Motor neuron (in vitro differentiated cells): ENCODE measurements around the gene FAM120B. TPM values are rescaled to one million over a fixed set of nuclear protein-coding genes. Genes with fewer than 3 reads are reported as not detected.

ENCODE experiments used
- ATAC-seq, 8 experiments: fragments of 200-7000 bp; cut with Tn5 transposase; replicated peaks in 6 of 8; 2 replicates each; pipeline ENCODE4 v1.8.0; 2021; ENCODE audit warnings: mild to moderate bottlenecking in 8 of 8, moderate library complexity in 8 of 8
- H3K27ac ChIP-seq, 2 donors: fragments of 250-450 bp; sonication (Bioruptor Pico); 2 replicates each; pipeline ENCODE4 v1.9.0; 2021; ENCODE audit warnings: antibody characterized with exemption in 2 of 2, mild to moderate bottlenecking in 2 of 2, moderate library complexity in 1 of 2
- H3K4me1 ChIP-seq, 2 donors: fragments of 250-450 bp; sonication (Bioruptor Pico); replicated peaks in 1 of 2; 2 replicates each; pipeline ENCODE4 v1.6.1; 2021; ENCODE audit warnings: antibody characterized with exemption in 2 of 2, mild to moderate bottlenecking in 2 of 2, moderate library complexity in 1 of 2
- H3K4me3 ChIP-seq, 5 donors: fragments of 250-450 bp; sonication (Bioruptor Pico); 2 replicates each; pipeline ENCODE4 v1.9.0; 2021; ENCODE audit warnings: antibody characterized with exemption in 5 of 5, mild to moderate bottlenecking in 5 of 5, moderate library complexity in 4 of 5
- WGBS, 10 experiments: fragments of 450-650 bp; shearing (Covaris generic); methylation state at CpG; one replicate each; pipeline ENCODE4 v1.0.0; 2022; 5-methylcytosine and 5-hydroxymethylcytosine counted together
- in situ Hi-C, 9 experiments: fragments of 400-800 bp; cut with MboI; loops; one replicate each; pipeline ENCODE4 v1.15.0; 2021; ENCODE audit warnings: low sequenced_read_pairs in 9 of 9, low pct_unique_long_range_greater_than_20kb in 2 of 9; ENCODE audit not compliant: unreplicated experiment in 9 of 9
- total RNA-seq, 8 experiments: library from RNA; unstranded; fragments of 300-600 nt; gene quantifications; 2 replicates each; pipeline versions ENCODE4 v1.2.3 to v1.2.4, GENCODE V29; 2022

The FAM120B gene
- total RNA-seq, 8 experiments from 2014 or later = 15.9 to 35.4 (median 22.2) TPM

GRCh38 chr6:170433163-170434116 is 126.9 kb downstream of the FAM120B start:
- no peak overlapping the region for H3K27ac ChIP-seq
- in situ Hi-C loops = no loop called here
- peaks cover 7% of the 10 kb centered on the region in 2 donors for H3K4me1 ChIP-seq
- ATAC-seq = no peak
- 38 to 100% (median 67%) methylated on average over 1 to 10 of the region's 17 CpGs; no CpG with 5 or more reads in 1 of the 10 experiments for WGBS, 10 experiments
- no peak overlapping the region for H3K4me3 ChIP-seq

GRCh38 chr6:170434117-170434820 is 127.7 kb downstream of the FAM120B start:
- no peak overlapping the region for H3K4me3 ChIP-seq
- ATAC-seq = peak in 1 of 8 experiments; percentile 4
- peaks cover 11 to 12% of the 10 kb centered on the region in 2 donors for H3K4me1 ChIP-seq
- H3K27ac ChIP-seq = no peak overlapping the region
- in situ Hi-C loops = no loop called here
- WGBS, 10 experiments = 38 to 87% (median 79%) methylated on average over 1 to 11 of the region's 20 CpGs; no CpG with 5 or more reads in 4 of the 10 experiments

GRCh38 chr6:170434821-170435155 is 128.2 kb downstream of the FAM120B start:
- no peak for ATAC-seq
- H3K4me1 ChIP-seq = peaks cover 16 to 17% of the 10 kb centered on the region in 2 donors
- H3K4me3 ChIP-seq = no peak overlapping the region
- 85 to 87% methylated on average over 5 to 15 of the region's 17 CpGs; no CpG with 5 or more reads in 8 of the 10 experiments for WGBS, 10 experiments
- in situ Hi-C loops = no loop called here
- H3K27ac ChIP-seq = no peak overlapping the region

GRCh38 chr6:170435766-170436165 is 129.2 kb downstream of the FAM120B start:
- H3K27ac ChIP-seq = no peak overlapping the region
- H3K4me1 ChIP-seq = peaks cover 25 to 26% of the 10 kb centered on the region in 2 donors
- H3K4me3 ChIP-seq = no peak overlapping the region
- no peak for ATAC-seq
- in situ Hi-C loops = no loop called here
- 88% methylated on average over 1 of the region's 1 CpG; no CpG with 5 or more reads in 9 of the 10 experiments for WGBS, 10 experiments

- in situ Hi-C loops = no loop called here
- Histone ChIP-seq H3K4me3 (no peak overlapping the region), H3K4me1 (peaks cover 27 to 31% of the 10 kb centered on the region in 2 donors), H3K27ac (no peak overlapping the region)
- no peak for ATAC-seq
- 67 to 98% (median 82%) methylated on average over 1 to 3 of the region's 3 CpGs for WGBS, 10 experiments
These were observed 129.8 kb downstream of the FAM120B start for GRCh38 chr6:170436209-170436809.

GRCh38 chr6:170437719-170438401 is 131.3 kb downstream of the FAM120B start:
- Histone ChIP-seq H3K4me3 (peak overlapping the region in 1 of 5 donors; percentile 0), H3K27ac (peak overlapping the region; percentile 57 to 66), H3K4me1 (peaks cover 36 to 42% of the 10 kb centered on the region in 2 donors)
- in situ Hi-C loops = no loop called here
- peak in 2 of 8 experiments; percentile 4 to 7 for ATAC-seq
- WGBS, 10 experiments = 20 to 90% (median 64%) methylated on average over 1 to 9 of the region's 12 CpGs; no CpG with 5 or more reads in 3 of the 10 experiments

GRCh38 chr6:170438402-170438753 is 131.8 kb downstream of the FAM120B start:
- in situ Hi-C loops = no loop called here
- Histone ChIP-seq H3K27ac (peak overlapping the region; percentile 57 to 66), H3K4me1 (peaks cover 41 to 48% of the 10 kb centered on the region in 2 donors), H3K4me3 (peak overlapping the region in 1 of 5 donors; percentile 0)
- 0% methylated on average over 1 of the region's 15 CpGs; no CpG with 5 or more reads in 9 of the 10 experiments for WGBS, 10 experiments
- peak; percentile 96 to 99 (median 98) for ATAC-seq

GRCh38 chr6:170438861-170439260 is 132.3 kb downstream of the FAM120B start:
- in situ Hi-C loops = no loop called here
- Histone ChIP-seq H3K4me3 (no peak overlapping the region), H3K4me1 (peaks cover 42 to 49% of the 10 kb centered on the region in 2 donors), H3K27ac (peak overlapping the region in 1 of 2 donors; percentile 22)
- ATAC-seq = no peak

GRCh38 chr6:170439366-170440361 is 133.1 kb downstream of the FAM120B start:
- ATAC-seq = no peak
- peaks cover 42 to 49% of the 10 kb centered on the region in 2 donors for H3K4me1 ChIP-seq
- peak overlapping the region in 1 of 2 donors; percentile 22 for H3K27ac ChIP-seq
- H3K4me3 ChIP-seq = no peak overlapping the region
- 67 to 100% (median 93%) methylated on average over 1 to 8 of the region's 21 CpGs; no CpG with 5 or more reads in 2 of the 10 experiments for WGBS, 10 experiments
- in situ Hi-C loops = no loop called here

GRCh38 chr6:170440437-170440836 is 133.9 kb downstream of the FAM120B start:
- H3K27ac ChIP-seq = no peak overlapping the region
- ATAC-seq = no peak
- in situ Hi-C loops = no loop called here

GRCh38 chr6:170441316-170441715 is 134.8 kb downstream of the FAM120B start:
- WGBS, 10 experiments = 49 to 86% (median 60%) methylated on average over 2 to 3 of the region's 3 CpGs; no CpG with 5 or more reads in 1 of the 10 experiments
- Histone ChIP-seq H3K27ac (no peak overlapping the region), H3K4me1 (peaks cover 42 to 63% of the 10 kb centered on the region in 2 donors), H3K4me3 (no peak overlapping the region)
- peak in 1 of 8 experiments; percentile 11 for ATAC-seq
- in situ Hi-C loops = no loop called here

More at GRCh38 chr6:170440437-170440836, 133.9 kb downstream of the FAM120B start:
- 50 to 100% (median 87%) methylated on average over 2 to 12 of the region's 14 CpGs; no CpG with 5 or more reads in 3 of the 10 experiments for WGBS, 10 experiments
- Histone ChIP-seq H3K4me1 (peaks cover 42 to 56% of the 10 kb centered on the region in 2 donors), H3K4me3 (no peak overlapping the region)
